Measurements from ENCODE around the gene SDC4. TPM values are rescaled to one million over a fixed set of nuclear protein-coding genes. Genes with fewer than 3 reads are reported as not detected.

SDC4 gene
- polyA plus RNA-seq, 1 of the 3 experiments (the other 2 are of a cell fraction), result 131 TPM

DNA sequence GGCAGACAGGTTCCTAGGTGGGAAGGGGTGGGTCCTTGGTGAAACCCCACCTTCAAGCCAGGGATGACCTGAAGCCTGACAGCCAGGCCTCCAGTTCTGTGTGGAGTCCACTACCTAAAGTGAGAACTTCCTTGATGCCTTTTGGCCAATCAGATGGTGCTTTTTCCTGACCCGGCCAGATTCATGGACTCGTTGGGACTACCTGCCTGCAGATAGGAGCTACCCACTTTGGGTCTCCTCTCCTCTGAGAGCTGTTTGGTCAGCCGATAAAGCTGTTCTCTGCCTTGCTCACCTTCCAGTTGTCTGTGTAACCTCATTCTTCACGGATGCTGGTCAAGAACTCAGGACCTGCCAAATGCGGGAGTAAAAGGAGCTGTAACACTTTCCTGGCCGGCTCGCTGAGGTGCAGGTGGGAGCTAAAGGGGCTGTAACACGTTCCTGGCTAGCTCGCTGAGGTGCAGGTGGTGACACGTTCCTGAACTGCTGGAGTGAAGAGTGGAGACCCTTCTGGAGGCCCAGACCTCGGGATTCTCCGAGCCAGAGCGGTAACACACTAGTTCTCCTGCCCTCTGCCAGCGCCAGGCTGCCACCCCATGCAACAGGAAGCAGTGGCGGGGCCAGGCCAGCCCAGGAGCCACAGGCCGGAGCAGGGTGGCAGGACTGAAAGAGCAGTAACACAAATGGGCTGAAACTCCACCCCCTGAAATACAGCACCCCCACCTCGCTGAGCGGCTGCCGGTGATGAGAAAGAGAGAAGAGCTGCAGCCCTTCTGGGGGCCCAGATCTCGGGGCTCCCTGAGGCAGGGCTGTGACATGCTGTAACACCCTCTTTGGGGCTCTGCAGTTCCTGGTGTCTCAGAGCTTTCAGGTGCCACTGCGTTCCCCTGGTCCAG, 46.2 kb upstream of the SDC4 start:
- Histone ChIP-seq H4K20me1 (ENCODE audit: insufficient read depth) (no peaks in the 10 kb centered on the region), H3K36me3 (replicated peaks in 1 of 2; ENCODE audit: control insufficient read depth in 1 of 2, insufficient read depth in 2 of 2, low read length in 1 of 2) (peaks cover 0 to 2% of the 10 kb centered on the region in 2 experiments), H3K4me3 (ENCODE audit: low read depth in 2 of 2, low read length in 1 of 2) (no peak overlapping the region), H2AFZ (ENCODE audit: low read depth) (no peak overlapping the region), H3K9me3 (no peaks in the 10 kb centered on the region), H3K27me3 (ENCODE audit: insufficient read depth) (no peaks in the 10 kb centered on the region), H3K27ac (ENCODE audit: low read depth in 2 of 2, low read length in 1 of 2) (no peak overlapping the region), H3K79me2 (ENCODE audit: insufficient read depth) (no peaks in the 10 kb centered on the region), H3F3A (replicated peaks; ENCODE audit: insufficient read depth) (peaks cover 5% of the 10 kb centered on the region), H3K4me1 (ENCODE audit: control insufficient read depth in 1 of 2, insufficient read depth in 2 of 2, low read depth in 1 of 2, low read length in 1 of 2) (no peaks in the 10 kb centered on the region), H3K9ac (no peak overlapping the region), H3K4me2 (no peak overlapping the region), H3K9me2 (no peaks in the 10 kb centered on the region)
- TF ChIP-seq FOXJ3 (CRISPR knock-in tag; IDR thresholded peaks at IDR 0.05) (no peak), TCF12 (IDR thresholded peaks at IDR 0.05) (no peak), RFX5 (IDR thresholded peaks at IDR 0.05; ENCODE audit: low read length) (no peak), MEF2A (IDR thresholded peaks at IDR 0.05; ENCODE audit: borderline replicate concordance, low read depth) (no peak), PBX3 (IDR thresholded peaks at IDR 0.05) (no peak), GATA2 (CRISPR knock-in tag; IDR thresholded peaks at IDR 0.05) (no peak), SMC3 (IDR thresholded peaks at IDR 0.05; ENCODE audit: low read depth, low read length) (no peak), FOXM1 (IDR thresholded peaks at IDR 0.05; ENCODE audit: low read depth) (no peak), SIN3A (IDR thresholded peaks at IDR 0.05; ENCODE audit: borderline replicate concordance, low read depth, low read length) (no peak), JUND (IDR thresholded peaks at IDR 0.05) (no peak), GABPA (IDR thresholded peaks at IDR 0.05; ENCODE audit: low read depth) (no peak), CHD2 (IDR thresholded peaks at IDR 0.05; ENCODE audit: low read length, partially characterized antibody) (no peak), TAF1 (IDR thresholded peaks at IDR 0.05; ENCODE audit: borderline replicate concordance, low read depth, low read length) (no peak), CTCF (IDR thresholded peaks at IDR 0.05) (no peak), RAD21 (IDR thresholded peaks at IDR 0.05; ENCODE audit: low read length) (no peak)
- TF ChIP-seq, protein P1, sequence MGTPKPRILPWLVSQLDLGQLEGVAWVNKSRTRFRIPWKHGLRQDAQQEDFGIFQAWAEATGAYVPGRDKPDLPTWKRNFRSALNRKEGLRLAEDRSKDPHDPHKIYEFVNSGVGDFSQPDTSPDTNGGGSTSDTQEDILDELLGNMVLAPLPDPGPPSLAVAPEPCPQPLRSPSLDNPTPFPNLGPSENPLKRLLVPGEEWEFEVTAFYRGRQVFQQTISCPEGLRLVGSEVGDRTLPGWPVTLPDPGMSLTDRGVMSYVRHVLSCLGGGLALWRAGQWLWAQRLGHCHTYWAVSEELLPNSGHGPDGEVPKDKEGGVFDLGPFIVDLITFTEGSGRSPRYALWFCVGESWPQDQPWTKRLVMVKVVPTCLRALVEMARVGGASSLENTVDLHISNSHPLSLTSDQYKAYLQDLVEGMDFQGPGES (IDR thresholded peaks at IDR 0.05; ENCODE audit: low read depth, low read length), result no peak
- POLR2A ChIA-PET, result no interaction called here
- CTCF ChIA-PET, result interaction anchor here (1.0 to 3.4 kb wide), 4 partner anchors 10 to 377 kb away, joined by 3 to 20 read pairs (median 6); no protein-coding TSS in a partner anchor
- 87% methylated on average over 13 of the region's 21 CpGs for WGBS (ENCODE audit: low lambda C conversion rate)
- DNase-seq, result no peak
